GM19099 (cell line): ENCODE measurements around the gene NMT1.

Experiments used
- POLR2A ChIP-seq: IDR thresholded peaks from 3 replicates; pipeline ENCODE4 v1.6.1; 2011; ENCODE audit warnings: low read depth; ENCODE audit not compliant: insufficient read length; ENCODE audit errors: extremely low read depth

The NMT1 gene

DNA sequence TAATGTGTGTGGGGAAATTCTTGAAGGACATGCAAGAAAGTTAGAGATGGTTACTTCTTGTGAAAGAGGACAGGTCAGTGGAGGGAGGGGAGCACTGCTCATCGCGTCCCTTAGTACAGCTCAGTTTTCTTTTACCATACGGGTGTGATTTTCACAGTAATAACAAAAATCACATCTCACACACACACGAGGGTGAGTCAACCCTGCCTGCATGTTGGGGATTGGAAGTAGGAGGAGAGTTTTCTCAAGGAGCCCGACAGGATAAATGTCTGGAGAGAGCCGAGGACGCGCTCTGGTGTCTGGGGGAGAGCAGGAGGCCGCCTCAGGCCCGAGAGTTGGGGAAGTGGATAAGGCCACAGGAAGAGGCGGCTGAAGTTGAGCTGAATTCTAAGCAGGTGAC lies 54.8 kb downstream of the NMT1 start:
- no peak for TF ChIP-seq POLR2A

DNA sequence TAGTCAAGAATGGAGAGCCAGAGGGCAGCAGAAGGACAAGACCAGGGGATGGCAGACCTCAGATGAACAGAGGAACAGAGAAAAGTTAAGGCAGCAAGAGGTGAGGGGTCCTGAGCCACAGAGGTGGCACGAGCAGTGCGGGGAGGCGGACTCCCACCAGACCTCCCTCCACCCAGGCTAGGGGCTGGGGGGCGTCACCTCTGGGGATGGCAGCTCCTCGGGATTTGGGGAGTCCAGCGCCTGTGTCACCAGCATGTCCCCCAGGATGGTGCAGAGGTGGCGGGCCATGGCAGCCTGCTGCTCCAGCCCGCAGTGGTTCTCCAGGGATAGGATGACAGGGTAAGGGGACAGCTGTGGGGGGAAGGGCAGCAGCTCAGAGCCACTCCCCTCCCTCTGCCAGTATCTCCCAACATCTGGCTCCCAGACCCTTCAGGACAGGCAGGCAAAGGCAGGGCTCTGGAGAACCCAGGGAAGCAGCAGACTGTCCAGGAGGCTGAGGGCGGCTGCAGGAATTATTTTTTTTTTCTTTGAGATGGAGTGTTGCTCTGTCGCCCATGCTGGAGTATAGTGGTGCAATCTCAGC lies 55.4 kb downstream of the NMT1 start:
- no peak for TF ChIP-seq POLR2A

DNA sequence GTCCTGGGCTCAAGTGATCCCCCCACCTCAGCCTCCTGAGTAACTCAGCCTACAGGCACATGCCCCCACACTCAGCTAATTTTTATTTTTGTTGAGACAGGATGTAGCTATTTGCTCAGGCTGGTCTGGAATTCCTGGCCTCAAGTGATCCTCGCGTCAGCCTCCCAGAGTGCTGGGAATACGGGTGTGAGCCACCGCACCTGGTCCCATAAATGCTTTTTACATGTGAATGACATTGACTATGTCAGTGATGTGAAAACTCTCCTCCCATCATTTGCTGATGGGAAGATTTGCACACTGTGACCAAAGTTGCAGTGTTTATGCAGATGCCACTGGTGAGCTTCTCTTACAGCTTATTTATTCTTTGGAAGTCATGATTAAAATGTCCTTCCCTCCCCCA lies 56.2 kb downstream of the NMT1 start:
- no peak for TF ChIP-seq POLR2A

DNA sequence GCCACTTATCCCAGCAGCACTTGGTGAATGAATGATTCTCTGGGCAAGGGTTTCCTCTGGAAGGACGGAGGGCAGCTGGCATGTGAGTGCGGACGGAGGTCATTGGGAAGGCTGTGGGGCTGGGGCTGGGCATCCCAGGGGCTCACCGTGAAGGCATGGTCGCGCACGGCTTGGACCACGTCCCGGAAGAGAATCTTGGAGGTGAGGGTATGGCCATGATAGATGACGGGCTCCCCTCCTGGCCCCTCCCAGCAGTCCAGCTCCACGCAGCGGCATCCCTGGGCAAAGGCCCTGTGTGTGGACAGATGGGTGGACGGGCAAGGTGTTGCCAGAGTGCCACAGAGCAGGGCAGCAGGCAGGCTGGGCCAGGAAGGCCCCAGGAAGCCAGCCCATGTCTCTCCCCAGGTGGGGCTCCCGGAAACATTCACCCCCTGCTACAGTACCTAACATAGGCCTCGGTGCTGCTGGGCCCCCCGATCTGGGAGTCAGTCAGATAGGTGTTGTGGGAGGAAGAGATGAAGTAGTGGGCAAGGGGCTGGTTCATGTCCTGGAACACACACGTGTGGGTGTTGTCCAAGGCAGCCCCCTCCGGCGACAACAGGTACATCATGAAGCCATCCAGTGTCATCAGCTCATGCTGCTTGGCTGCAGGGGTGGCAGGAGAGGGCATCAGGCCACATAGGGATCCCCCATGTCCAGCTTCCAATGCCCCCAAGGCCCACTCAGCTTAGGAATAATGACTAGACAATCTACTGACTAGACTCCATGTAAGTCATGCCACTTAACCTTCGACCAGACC lies 56.9 kb downstream of the NMT1 start:
- TF ChIP-seq POLR2A: no peak

DNA sequence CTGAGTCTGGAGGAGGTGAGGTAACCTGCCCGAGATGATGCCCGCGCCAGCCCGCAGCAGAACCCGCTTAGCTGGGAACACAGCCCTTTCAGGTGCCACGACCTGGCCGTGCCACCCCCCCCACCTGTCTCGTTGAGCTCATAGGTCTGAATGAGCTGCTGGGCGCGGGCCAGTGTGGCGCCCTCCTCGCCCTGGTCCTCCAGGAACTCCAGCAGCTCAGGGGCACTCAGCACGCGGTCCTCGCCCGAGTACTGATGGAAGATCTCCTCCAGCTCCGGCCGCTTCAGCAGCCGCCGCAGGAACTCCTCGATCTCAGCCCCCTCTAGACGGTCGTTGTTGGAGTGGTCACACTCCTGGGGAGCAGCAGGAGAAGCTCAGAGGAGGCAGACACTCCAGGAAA lies 57.6 kb downstream of the NMT1 start:
- no peak for TF ChIP-seq POLR2A

DNA sequence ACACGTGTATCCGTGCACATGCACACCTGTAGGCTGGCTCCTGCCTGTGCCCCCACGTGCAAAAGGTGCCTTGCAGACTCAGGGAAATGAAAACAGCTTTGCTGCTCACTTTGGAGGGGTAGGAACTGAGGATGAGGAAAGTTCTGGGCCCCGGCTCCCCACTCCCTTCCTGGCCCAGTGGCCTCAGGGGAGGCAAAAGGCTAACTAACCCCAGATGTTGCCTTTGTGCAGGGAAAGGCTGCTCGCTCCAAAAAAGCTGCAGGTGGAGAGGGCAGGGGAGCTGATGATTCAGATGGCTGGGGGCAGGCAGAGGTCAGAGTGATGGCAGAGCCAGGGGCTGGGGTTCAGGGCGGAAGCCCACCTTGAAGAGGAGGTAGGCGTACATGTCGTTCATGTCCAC lies 58.8 kb downstream of the NMT1 start:
- TF ChIP-seq POLR2A: no peak

DNA sequence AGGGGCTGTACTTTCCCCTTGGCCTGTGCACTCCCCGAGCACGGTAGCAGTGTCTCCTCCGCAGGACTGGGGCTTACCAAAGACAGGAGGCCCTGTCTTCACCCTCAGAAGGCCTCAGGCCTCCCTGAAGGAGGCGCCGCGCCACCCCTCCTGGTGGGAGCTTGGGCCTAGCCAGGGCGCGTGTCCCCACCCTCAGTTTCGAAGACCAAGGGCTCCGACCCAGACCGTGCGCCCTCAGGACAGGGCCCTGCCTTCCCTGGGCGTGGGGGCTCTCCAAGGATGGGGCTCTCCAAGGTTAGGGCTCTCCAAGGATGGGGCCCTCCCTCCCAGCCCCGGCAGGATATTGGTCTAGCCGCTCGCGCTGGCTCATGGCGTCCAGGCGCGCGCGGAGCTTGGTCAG lies 59.4 kb downstream of the NMT1 start:
- TF ChIP-seq POLR2A: no peak

DNA sequence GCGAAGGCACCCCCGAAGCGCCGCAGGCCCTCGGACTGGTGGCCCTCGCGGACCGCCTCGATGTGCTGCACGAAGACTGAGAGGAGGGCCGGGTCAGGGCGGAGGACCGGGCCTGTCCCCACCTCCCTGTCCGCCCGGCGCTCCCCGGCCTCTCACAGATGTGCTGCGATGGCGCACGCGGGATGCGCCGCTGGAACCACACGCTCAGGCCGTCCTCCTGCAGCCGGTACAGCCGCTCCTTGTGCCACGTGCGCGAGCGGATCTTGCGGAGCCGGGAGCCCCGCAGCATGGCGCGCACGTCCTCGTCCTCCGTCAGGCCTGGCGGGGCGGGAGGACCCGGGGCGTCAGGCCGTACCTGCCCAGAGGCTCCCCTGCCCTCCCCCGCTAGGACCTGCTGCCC lies 59.9 kb downstream of the NMT1 start:
- TF ChIP-seq POLR2A: no peak

DNA sequence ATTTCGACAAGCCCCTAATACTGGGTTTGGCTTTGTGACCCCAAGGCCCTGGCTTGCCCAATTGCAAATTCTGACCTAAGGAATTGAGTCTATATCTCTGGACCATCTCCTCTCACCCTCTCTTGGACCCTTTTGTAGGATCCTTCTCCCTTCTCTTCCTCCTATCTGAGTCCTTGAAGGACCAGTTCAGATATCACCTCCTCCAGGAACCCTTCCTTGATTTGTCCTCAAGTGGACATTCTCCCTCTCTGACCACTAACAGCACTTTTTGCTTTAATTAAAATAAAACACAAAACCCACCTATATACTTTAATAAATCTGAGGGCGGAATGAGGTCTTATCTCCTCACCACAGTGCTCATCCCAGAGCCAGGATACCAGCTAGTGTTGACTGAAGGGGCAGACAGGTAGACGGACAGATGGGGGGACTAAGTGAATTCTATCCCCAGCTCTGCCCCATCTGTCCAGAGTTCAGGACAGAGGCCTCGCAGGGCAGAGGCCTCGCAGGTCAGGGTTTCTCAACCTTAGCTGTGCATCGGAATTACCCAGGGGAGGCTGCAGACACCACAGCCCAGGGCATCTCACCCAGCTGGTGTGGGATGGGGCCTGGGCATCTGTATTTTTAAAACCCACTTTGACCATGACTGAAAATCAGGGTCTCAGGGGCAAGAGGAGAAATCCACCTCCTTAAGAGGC lies 62.1 kb downstream of the NMT1 start:
- TF ChIP-seq POLR2A: no peak

DNA sequence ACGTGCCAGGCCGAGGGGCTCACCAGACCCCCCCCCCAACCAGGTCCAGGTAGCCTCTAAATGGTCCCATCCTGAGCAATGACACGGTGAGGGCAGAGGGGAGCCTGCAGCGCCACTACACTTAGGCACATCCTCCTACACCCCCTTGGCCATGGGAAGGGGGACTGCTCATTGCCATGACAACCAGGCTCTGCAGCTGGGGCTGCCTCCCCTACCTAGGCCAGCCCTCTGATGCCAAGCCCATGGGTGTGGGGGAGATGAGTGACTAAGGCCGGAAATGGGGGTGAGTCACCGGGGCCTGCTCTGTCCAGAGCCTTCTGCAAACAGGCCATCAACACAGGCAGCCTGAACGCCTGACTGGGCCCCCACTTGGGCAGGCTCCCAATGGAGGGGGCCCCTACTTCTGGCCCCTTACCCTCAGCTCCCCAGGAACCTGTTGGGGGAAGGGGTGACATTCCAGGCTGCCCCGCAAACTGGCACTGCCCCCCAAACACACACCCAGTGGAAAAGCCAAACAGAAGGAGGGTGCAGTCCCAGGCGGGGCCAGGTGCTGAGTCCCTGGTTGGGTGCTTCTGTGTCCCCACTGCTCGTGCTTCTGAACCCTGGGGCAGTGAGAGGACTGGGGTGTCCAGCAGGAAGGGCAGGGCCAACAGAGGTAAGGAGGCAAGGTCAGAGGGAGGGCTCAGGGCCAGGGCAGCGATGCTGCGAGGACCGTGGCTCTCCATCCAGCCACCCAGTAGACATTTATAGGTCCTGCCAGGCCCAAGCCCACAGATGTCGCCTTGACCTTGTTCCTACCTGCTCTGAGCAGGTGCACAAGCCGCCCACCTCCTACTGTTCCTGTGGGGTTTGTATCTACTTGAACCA lies 63.0 kb downstream of the NMT1 start:
- no peak for TF ChIP-seq POLR2A

DNA sequence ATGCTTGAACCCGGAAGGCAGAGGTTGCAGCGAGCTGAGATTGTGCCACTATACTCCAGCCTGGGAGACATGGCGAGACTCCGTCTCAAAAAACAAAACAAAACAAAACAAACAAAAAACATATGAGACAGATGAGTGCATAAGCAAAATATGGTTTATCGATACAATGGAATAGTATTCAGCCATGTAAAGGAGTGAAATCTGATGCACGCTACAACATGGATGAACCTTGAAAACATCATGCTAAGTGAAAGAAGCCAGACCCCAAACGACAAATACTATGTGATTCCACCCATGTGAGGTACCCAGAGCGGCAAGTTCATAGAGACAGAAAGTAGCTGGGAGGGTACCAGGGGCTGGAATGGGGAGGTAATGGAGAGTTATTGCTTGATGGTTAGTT lies 64.4 kb downstream of the NMT1 start:
- TF ChIP-seq POLR2A: no peak

DNA sequence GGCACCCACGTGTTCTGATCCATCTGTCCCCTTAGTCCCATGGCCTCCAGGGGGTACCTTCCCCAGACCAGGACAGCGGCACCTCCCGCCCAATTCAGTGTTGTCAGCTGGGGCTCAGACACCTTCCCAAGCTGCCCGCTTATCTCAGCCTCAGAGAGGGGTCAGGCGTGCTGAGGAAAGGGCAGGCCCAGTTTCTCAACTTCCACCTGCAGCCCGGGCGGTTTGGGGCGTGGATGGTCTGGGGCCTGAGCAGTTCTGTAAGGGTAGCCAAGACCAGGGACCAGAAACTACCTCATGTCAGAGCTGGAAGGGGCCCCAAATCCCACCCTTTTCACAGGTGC lies 66.1 kb downstream of the NMT1 start:
- TF ChIP-seq POLR2A: no peak

DNA sequence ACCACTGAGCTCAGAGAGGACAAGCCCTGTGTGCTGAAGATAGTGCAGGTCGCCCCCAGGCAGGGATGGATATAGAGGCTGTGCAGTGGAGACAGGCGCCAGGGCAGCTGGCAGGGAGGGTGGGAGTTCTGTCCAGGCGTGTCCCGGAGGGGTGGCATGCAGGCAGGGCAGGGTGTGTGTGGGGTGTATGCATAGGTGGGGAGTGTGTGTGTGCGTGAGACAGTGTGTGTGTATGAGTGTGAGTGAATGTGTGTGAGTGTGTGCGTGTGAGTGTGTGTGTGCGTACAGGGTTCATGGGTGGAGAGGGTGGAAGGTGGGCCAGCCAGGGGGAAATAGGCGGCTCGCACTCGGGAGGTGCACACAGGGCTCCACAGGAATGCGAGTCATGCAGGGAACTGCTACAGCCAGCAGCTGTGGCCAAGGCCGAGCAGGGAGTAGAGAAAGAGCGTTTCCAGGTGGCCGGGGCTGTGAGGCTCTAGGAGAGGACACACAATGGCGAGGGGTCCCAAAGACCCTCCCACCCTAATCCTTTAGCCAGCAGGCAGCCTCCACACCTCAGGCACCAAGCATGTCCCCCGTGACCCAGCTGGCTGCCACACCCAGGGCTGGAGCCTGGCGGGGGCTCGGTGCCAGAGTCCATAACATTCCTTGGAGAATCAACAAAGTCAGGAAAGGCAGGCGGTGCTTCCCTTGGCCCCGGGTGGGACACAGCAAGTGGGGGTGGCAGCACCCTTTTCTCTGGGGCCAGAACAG lies 66.6 kb downstream of the NMT1 start:
- no peak for TF ChIP-seq POLR2A

DNA sequence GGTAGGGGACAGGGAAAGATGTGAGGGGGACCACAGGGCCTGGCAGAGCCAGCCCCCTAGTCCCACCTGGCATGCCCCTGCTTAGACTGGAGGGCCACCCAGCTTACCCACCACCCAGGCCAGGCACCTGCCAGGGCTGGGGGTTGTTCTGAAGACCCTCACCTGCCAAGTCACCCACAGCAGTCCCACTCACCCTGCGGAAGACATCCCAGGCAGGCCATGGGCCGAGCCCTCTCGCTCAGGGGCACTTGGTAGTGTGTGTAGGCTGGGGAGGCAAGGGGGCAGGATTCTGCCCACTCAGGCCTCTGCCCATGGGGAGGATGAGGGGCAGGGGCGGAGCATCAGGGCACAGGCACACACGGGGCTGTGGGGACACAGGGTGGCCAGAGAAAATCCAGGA lies 67.2 kb downstream of the NMT1 start:
- no peak for TF ChIP-seq POLR2A

DNA sequence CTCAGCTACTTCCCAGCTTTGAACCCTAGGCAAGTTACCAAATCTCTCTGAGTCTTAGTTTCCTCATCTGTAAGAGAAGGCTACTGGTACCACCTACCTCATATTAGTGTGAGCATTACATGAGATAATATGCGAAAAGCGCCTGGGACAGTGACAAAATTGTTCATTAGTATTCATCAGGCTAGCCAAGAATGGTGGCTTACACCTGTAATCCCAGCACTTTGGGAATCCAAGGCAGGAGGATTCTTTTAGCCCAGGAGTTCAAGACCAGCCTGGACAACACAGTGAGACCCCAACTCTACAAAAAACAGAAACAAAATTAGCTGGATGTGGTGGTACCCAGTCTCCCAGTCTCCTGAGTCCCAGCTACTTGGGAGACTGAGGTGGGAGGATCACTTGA lies 67.9 kb downstream of the NMT1 start:
- no peak for TF ChIP-seq POLR2A
